Heart left ventricle (tissue), 16 donors: ENCODE data around the gene ADAMTSL2. TPM values are rescaled to one million over a fixed set of nuclear protein-coding genes. Genes with fewer than 3 reads are reported as not detected.

ENCODE experiments used
- ATAC-seq, 4 donors: fragments of 200-7000 bp; cut with Tn5 transposase; one replicate each; pipeline ENCODE4 v1.9.1; 2020 to 2022; ENCODE audit warnings: moderate library complexity in 4 of 4, mild to moderate bottlenecking in 3 of 4, moderate number of reproducible peaks in 1 of 4
- DNase-seq, 5 donors: peaks; one replicate each; pipeline ENCODE4 v3.0.0-alpha.2; 2020
- H3K27ac ChIP-seq, 12 donors: fragments of 200-600 bp; sonication (generic) in 4 of 12; one replicate each; pipeline versions ENCODE4 v1.5.0 to v1.8.0; 2016 to 2022; ENCODE audit warnings: mild to moderate bottlenecking in 2 of 12
- H3K27me3 ChIP-seq, 9 donors: fragments of 200-600 bp; sonication (generic) in 2 of 9; one replicate each; pipeline versions ENCODE4 v1.5.1 to v1.8.0; 2016 to 2022; ENCODE audit warnings: mild to moderate bottlenecking in 3 of 9
- H3K36me3 ChIP-seq, 9 donors: fragments of 200-600 bp; sonication (generic) in 2 of 9; one replicate each; pipeline versions ENCODE4 v1.5.0 to v1.8.0; 2018 to 2022; ENCODE audit warnings: mild to moderate bottlenecking in 2 of 9
- H3K4me1 ChIP-seq, 12 donors: fragments of 200-600 bp; sonication (generic) in 4 of 12; one replicate each; pipeline versions ENCODE4 v1.5.0 to v1.8.0; 2016 to 2022; ENCODE audit warnings: mild to moderate bottlenecking in 3 of 12
- H3K4me3 ChIP-seq, 12 donors: fragments of 200-600 bp; sonication (generic) in 4 of 12; one replicate each; pipeline versions ENCODE4 v1.5.0 to v1.8.0; 2017 to 2022; ENCODE audit warnings: mild to moderate bottlenecking in 9 of 12, moderate library complexity in 4 of 12
- H3K9me3 ChIP-seq, 12 donors: fragments of 200-600 bp; sonication (generic) in 4 of 12; one replicate each; pipeline versions ENCODE4 v1.5.0 to v1.8.0; 2016 to 2022; ENCODE audit warnings: mild to moderate bottlenecking in 1 of 12
- CTCF ChIP-seq, 12 donors: fragments of 200-600 bp; sonication (generic) in 4 of 12; IDR thresholded peaks; one replicate each; pipeline versions ENCODE4 v1.5.0 to v1.8.0; 2018 to 2022; ENCODE audit warnings: antibody characterized with exemption in 12 of 12, mild to moderate bottlenecking in 5 of 12
- POLR2A ChIP-seq, 2 donors: fragments of 450-650 bp; IDR thresholded peaks; one replicate each; pipeline ENCODE4 v1.6.1; 2017; ENCODE audit warnings: antibody characterized with exemption in 2 of 2, mild to moderate bottlenecking in 2 of 2, moderate library complexity in 2 of 2
- WGBS, 4 donors: extraction: QIAGEN DNeasy Blood & Tissue Kit in 2 of 4; methylation state at CpG; one replicate each; pipeline versions ENCODE4 v1.1.5 to v1.1.7; 2013 to 2018; 5-methylcytosine and 5-hydroxymethylcytosine counted together
- intact Hi-C, 10 donors: fragments of 100-400 bp; cut with DNase I; formaldehyde crosslinking; loops; one replicate each; pipeline versions ENCODE4 v1.11.1 to v1.14.2; 2022
- long read RNA-seq, 3 donors: library from polyadenylated mRNA; unstranded; transcript quantifications; one replicate each; pipeline ENCODE4 v2.0.0, GENCODE V29; 2020 to 2021
- polyA plus RNA-seq, 2 donors: library from polyadenylated mRNA; stranded (reverse); fragments of 200-250 nt; gene quantifications; one replicate each; pipeline ENCODE4 v1.2.3, GENCODE V29; 2013
- total RNA-seq, 9 donors: library from RNA; depleted of rRNA in 2 of 9; stranded (reverse); fragments of >200 nt in 2 of 9; fragmentation: NEBNext Ultra II Directional in 3 of 9; extraction: Animal tissue kit (Norgen Biotek cat#: 25700) in 3 of 9; gene quantifications; one replicate each; pipeline versions ENCODE4 v1.1.0 to v1.2.4, GENCODE V29; 2016 to 2023
- donor health status: ischemic (EF 13 %, LVEDD 7.1; RV severe dilation, severe dysfunction).
- donor health status: healthy with polysubstance abuse.
- donor health status: DM: no; HTN: yes; CAD: no.
- donor health status: DM: no; HTN: no; CAD: no.
- donor health status: ischemic (EF 25% LVEDD 6.9; RV normal size, moderate dysfunction).
- donor health status: ischemic (EF 25% LVEDD 5.7; RV mildly dilated, moderate dysfunction).
- donor health status: healthy.
- donor health status: DM: yes; HTN: yes; CAD: no.
- donor health status: ischemic (EF 35%, LVEDD 5.7; RV mildly dilated, moderate dysfunction).
- donor health status: nonischemic (EF 11% LVEDD 7.7; RV severe dilation, severe dysfunction).
- donor health status: DM: yes; HTN: yes; CAD: no.
- donor health status: PGD.
- donor health status: ischemic (EF 29% LVEDD 5.4; RV normal size, mild dysfunction).
- donor health status: nonischemic (EF 23%, LVEDD 6.1; RV moderate dilation, normal function).

ADAMTSL2 gene
- total RNA-seq (1 to 10 TPM; 2.3 to 5.1 (median 4.2) TPM), polyA plus RNA-seq (1 to 10 TPM; 2.3 to 3.5 TPM)
- long read RNA-seq, donor 1, partial matches to known transcripts: 7 of 7 reads
- long read RNA-seq, donor 1, other reads (novel, unspliced or antisense): 0 of 7 reads
- long read RNA-seq, donor 2, full-length matches to known transcripts: 1 of 5 reads
- long read RNA-seq, donor 2, partial matches to known transcripts: 2 of 5 reads
- long read RNA-seq, donor 2, other reads (novel, unspliced or antisense): 2 of 5 reads
- long read RNA-seq, donor 3, partial matches to known transcripts: 7 of 9 reads
- long read RNA-seq, donor 3, other reads (novel, unspliced or antisense): 2 of 9 reads

GRCh38 chr9:133534346-133535291 lies at the start of gene ADAMTSL2:
Gene ADAMTSL2, plus strand, starts transcription at chr9:133534704. Its CDS starts 2,009 bp downstream, at chr9:133536713.
- WGBS, 4 donors: 2 to 4% (median 2%) methylated on average over 35 to 70 of the region's 70 CpGs
- H3K27ac ChIP-seq: peak within 1 kb of the TSS in 11 of 12 donors; percentile 1 to 81 (median 60)
- peaks cover 0 to 18% (median 0%) of the 10 kb centered on the region in 9 donors for H3K27me3 ChIP-seq
- H3K4me1 ChIP-seq: peaks cover 0 to 55% (median 30%) of the 10 kb centered on the region in 12 donors
- TF ChIP-seq CTCF (IDR thresholded peaks at IDR 0.05): no peak
- no peak for TF ChIP-seq POLR2A (IDR thresholded peaks at IDR 0.05)
- H3K36me3 ChIP-seq: no peaks in the 10 kb centered on the region
- intact Hi-C loops: loop anchor here in 5 of 10 donors (2.0 to 10.0 kb wide), 6 partner anchors 38 to 460 kb away; partner anchors contain the start of gene VAV2 (in 1 of the 5)
- ATAC-seq (peak in 3 of 4 donors; percentile 59 to 78 (median 62)), DNase-seq (peak; percentile 78 to 91 (median 81))
- H3K4me3 ChIP-seq: peak within 1 kb of the TSS; percentile 4 to 61 (median 50)
- H3K9me3 ChIP-seq: no peaks in the 10 kb centered on the region

- no peak for TF ChIP-seq POLR2A (IDR thresholded peaks at IDR 0.05)
- no peak for TF ChIP-seq CTCF (IDR thresholded peaks at IDR 0.05)
- no peaks in the 10 kb centered on the region for H3K9me3 ChIP-seq
- no peaks in the 10 kb centered on the region for H3K36me3 ChIP-seq
- 61 to 73% (median 66%) methylated on average over 23 to 25 of the region's 25 CpGs for WGBS, 4 donors
- H3K4me3 ChIP-seq: no peak overlapping the region
- intact Hi-C loops: loop anchor here (1.0 to 10.0 kb wide), 13 partner anchors 63 to 463 kb away; partner anchors contain the start of genes ADAMTS13 (in 1 of the 10), MED22 (in 1 of the 10), RPL7A (in 1 of the 10) and SURF1 (in 1 of the 10)
- peak in 3 of 5 donors; percentile 21 to 61 (median 22) for DNase-seq
- peaks cover 0 to 12% (median 2%) of the 10 kb centered on the region in 12 donors for H3K4me1 ChIP-seq
- ATAC-seq: peak in 2 of 4 donors; percentile 4 to 11
- H3K27ac ChIP-seq: no peak overlapping the region
- H3K27me3 ChIP-seq: peaks cover 0 to 4% (median 0%) of the 10 kb centered on the region in 9 donors
Measured at GRCh38 chr9:133485531-133486260, 48.8 kb upstream of the ADAMTSL2 start.

DNA sequence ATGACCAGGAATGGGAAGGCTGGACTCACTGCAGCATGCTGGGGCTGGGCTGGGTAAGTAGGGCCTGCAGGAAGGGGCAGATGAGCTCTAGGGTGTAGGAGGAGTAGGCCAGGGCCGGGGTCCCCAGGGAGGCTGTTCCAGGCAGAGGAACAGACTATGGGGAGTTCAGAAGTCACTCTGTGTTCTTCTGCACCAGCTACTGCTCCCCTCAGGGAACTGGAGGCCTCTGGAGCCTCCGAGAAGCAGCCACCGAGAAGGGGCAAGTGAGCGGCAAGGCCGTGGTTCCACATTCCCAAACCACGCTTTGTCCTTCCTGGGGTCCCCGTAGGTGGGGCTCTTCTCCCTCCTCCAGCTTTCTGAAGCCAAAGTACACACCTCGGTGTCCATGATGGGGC lies 47.2 kb upstream of the ADAMTSL2 start:
- 78 to 89% (median 85%) methylated on average over 5 to 8 of the region's 8 CpGs for WGBS, 4 donors
- ATAC-seq (no peak), DNase-seq (peak in 2 of 5 donors; percentile 20 to 26)
- peaks cover 0 to 21% (median 10%) of the 10 kb centered on the region in 12 donors for H3K4me1 ChIP-seq
- peak overlapping the region in 3 of 12 donors; percentile 43 to 75 (median 66) for H3K27ac ChIP-seq
- peak overlapping the region in 1 of 12 donors; percentile 10 for H3K4me3 ChIP-seq
- H3K36me3 ChIP-seq: no peaks in the 10 kb centered on the region
- intact Hi-C loops: loop anchor here (2.0 to 10.0 kb wide), 10 partner anchors 65 to 465 kb away; partner anchors contain the start of genes ADAMTS13 (in 1 of the 10), MED22 (in 1 of the 10), RPL7A (in 1 of the 10) and SURF1 (in 1 of the 10)
- no peaks in the 10 kb centered on the region for H3K9me3 ChIP-seq
- H3K27me3 ChIP-seq: peaks cover 0 to 4% (median 0%) of the 10 kb centered on the region in 9 donors
- TF ChIP-seq CTCF (IDR thresholded peaks at IDR 0.05): no peak
- TF ChIP-seq POLR2A (IDR thresholded peaks at IDR 0.05): no peak
